Colonic mucosa (tissue), 4 donors: Measurements from ENCODE around the gene CEP89. TPM values are rescaled to one million over a fixed set of nuclear protein-coding genes. Genes with fewer than 3 reads are reported as not detected.

Experiments used
- DNase-seq: peaks from one replicate; pipeline ENCODE4 v3.0.0-alpha.2; 2020
- H3K27ac ChIP-seq: fragments of 200-600 bp; one replicate; pipeline ENCODE4 v1.8.0; 2021
- H3K27me3 ChIP-seq: fragments of 200-600 bp; one replicate; pipeline ENCODE4 v1.8.0; 2021
- H3K36me3 ChIP-seq: fragments of 200-600 bp; one replicate; pipeline ENCODE4 v1.8.0; 2021
- H3K4me1 ChIP-seq: fragments of 200-600 bp; one replicate; pipeline ENCODE4 v1.8.0; 2021; ENCODE audit warnings: mild to moderate bottlenecking
- H3K4me3 ChIP-seq: fragments of 200-600 bp; one replicate; pipeline ENCODE4 v1.8.0; 2021
- H3K9ac ChIP-seq, 2 donors: one replicate each; pipeline ENCODE4 v1.7.0; 2013; ENCODE audit warnings: control low read depth in 2 of 2, low read depth in 2 of 2, low read length in 2 of 2
- H3K9me3 ChIP-seq: fragments of 200-600 bp; one replicate; pipeline ENCODE4 v1.8.0; 2021
- CTCF ChIP-seq: fragments of 200-600 bp; IDR thresholded peaks from one replicate; pipeline ENCODE4 v1.8.0; 2022; ENCODE audit warnings: antibody characterized with exemption, mild to moderate bottlenecking
- intact Hi-C: fragments of 100-400 bp; cut with DNase I; formaldehyde crosslinking; loops from one replicate; pipeline ENCODE4 v1.14.1; 2022
- total RNA-seq, 2 donors: library from RNA; stranded (reverse); fragmentation: NEBNext Ultra II Directional in 1 of 2; extraction: Animal tissue kit (Norgen Biotek cat#: 25700) in 1 of 2; gene quantifications; one replicate each; pipeline ENCODE4 v1.2.1, GENCODE V29; 2021
- donor health status: healthy.
- donor health status: DM: no; HTN: no; CAD: no.
- donor health status: DM: no; HTN: no; CAD: no.

Gene CEP89
- total RNA-seq, 2 donors from 2014 or later, result 15.3 to 16.6 TPM

- Histone ChIP-seq H3K9me3 (no peaks in the 10 kb centered on the region), H3K27ac (no peak overlapping the region), H3K4me1 (no peaks in the 10 kb centered on the region), H3K9ac (no peak overlapping the region), H3K27me3 (no peaks in the 10 kb centered on the region), H3K4me3 (no peak overlapping the region), H3K36me3 (no peaks in the 10 kb centered on the region)
- DNase-seq, result no peak
- intact Hi-C loops, result no loop called here
- no peak for TF ChIP-seq CTCF
These were observed 60.9 kb downstream of the CEP89 start for GRCh38 chr19:32910874-32911273.

GRCh38 chr19:32910094-32910493 lies 61.7 kb downstream of the CEP89 start:
- H3K9me3 ChIP-seq, result no peaks in the 10 kb centered on the region

GRCh38 chr19:32909257-32909656 lies 62.5 kb downstream of the CEP89 start:
- Histone ChIP-seq H3K36me3 (no peaks in the 10 kb centered on the region), H3K27me3 (no peaks in the 10 kb centered on the region), H3K9me3 (no peaks in the 10 kb centered on the region), H3K27ac (no peak overlapping the region), H3K4me3 (no peak overlapping the region), H3K9ac (no peak overlapping the region), H3K4me1 (no peaks in the 10 kb centered on the region)
- no peak for TF ChIP-seq CTCF
- DNase-seq, result no peak
- intact Hi-C loops, result no loop called here

More at GRCh38 chr19:32910094-32910493, 61.7 kb downstream of the CEP89 start:
- H3K27ac ChIP-seq, result no peak overlapping the region
- no peak overlapping the region for H3K4me3 ChIP-seq
- H3K36me3 ChIP-seq, result no peaks in the 10 kb centered on the region
- no peaks in the 10 kb centered on the region for H3K27me3 ChIP-seq
- no peak for DNase-seq
- TF ChIP-seq CTCF, result no peak
- no peak overlapping the region for H3K9ac ChIP-seq
- H3K4me1 ChIP-seq, result no peaks in the 10 kb centered on the region
- intact Hi-C loops, result no loop called here

GRCh38 chr19:32908641-32909190 lies 63.0 kb downstream of the CEP89 start:
- TF ChIP-seq CTCF, result no peak

GRCh38 chr19:32902448-32902847 lies 69.3 kb downstream of the CEP89 start:
- peak; percentile 74 for DNase-seq
- intact Hi-C loops, result no loop called here
- Histone ChIP-seq H3K27me3 (no peaks in the 10 kb centered on the region), H3K36me3 (no peaks in the 10 kb centered on the region), H3K27ac (no peak overlapping the region), H3K9me3 (no peaks in the 10 kb centered on the region), H3K9ac (no peak overlapping the region), H3K4me1 (no peaks in the 10 kb centered on the region), H3K4me3 (no peak overlapping the region)
- TF ChIP-seq CTCF, result no peak

More at GRCh38 chr19:32908641-32909190, 63.0 kb downstream of the CEP89 start:
- no peaks in the 10 kb centered on the region for H3K27me3 ChIP-seq
- no peak overlapping the region for H3K9ac ChIP-seq
- H3K36me3 ChIP-seq, result no peaks in the 10 kb centered on the region
- no peaks in the 10 kb centered on the region for H3K9me3 ChIP-seq
- no peak overlapping the region for H3K27ac ChIP-seq
- H3K4me1 ChIP-seq, result no peaks in the 10 kb centered on the region
- intact Hi-C loops, result no loop called here
- no peak overlapping the region for H3K4me3 ChIP-seq
- DNase-seq, result no peak
